HCT116 (cell line): Measurements from ENCODE around the gene ZBTB20. TPM values are rescaled to one million over a fixed set of nuclear protein-coding genes. Genes with fewer than 3 reads are reported as not detected.

ENCODE experiments used
- ATAC-seq: fragments of 200-7000 bp; cut with Tn5 transposase; 2 replicates; pipeline ENCODE4 v1.9.1; 2020; ENCODE audit warnings: mild to moderate bottlenecking, moderate library complexity
- BruUV-seq: library from RNA; stranded (reverse); fragments of 400-500 nt; replicated peaks from 2 replicates; lab custom pipeline; 2021; lab: Mats Ljungman, UMichigan
- CTCF ChIA-PET: fragments of 300-600 bp; sonication (Branson Sonifier 250); formaldehyde crosslinking; loops from one replicate; lab custom pipeline; 2021; ENCODE audit warnings: antibody characterized with exemption; lab: Charles Lee
- POLR2A ChIA-PET: fragments of 300-600, 350-600 bp; sonication (Branson Sonifier 250); formaldehyde crosslinking; loops from one replicate; lab custom pipeline; 2021; ENCODE audit warnings: antibody characterized with exemption; lab: Charles Lee
- RAD21 ChIA-PET, 2 experiments: fragments of 300-600 bp; sonication (Branson Sonifier 250); formaldehyde crosslinking; loops; one replicate each; lab custom pipeline; 2023; ENCODE audit warnings: low total read pairs in 2 of 2; ENCODE audit not compliant: uncharacterized antibody in 2 of 2, unreplicated experiment in 2 of 2, low non-redundant PET in 1 of 2; lab: Charles Lee
- DNase-seq: peaks from one replicate; pipeline ENCODE4 v3.0.0-alpha.2; 2010; ENCODE audit warnings: low read depth, low spot score
- H2AFZ ChIP-seq: fragments of 200-600 bp; shearing (Covaris generic), sonication (generic); 2 replicates; pipeline ENCODE4 v1.6.1; 2017; ENCODE audit warnings: low read depth, mixed run types, mixed read lengths, antibody characterized with exemption, low read length; ENCODE audit not compliant: poor library complexity, severe bottlenecking
- H3K27ac ChIP-seq: 2 replicates; pipeline ENCODE4 v1.5.1; 2012; ENCODE audit warnings: low read depth, low read length
- H3K27me3 ChIP-seq: fragments of 200-600 bp; sonication (generic); 2 replicates; pipeline ENCODE4 v1.6.1; 2016; ENCODE audit warnings: mixed run types, low read length, mixed read lengths; ENCODE audit not compliant: insufficient read depth
- H3K36me3 ChIP-seq, 2 experiments: fragments of 200-500 bp in 1 of 2; fragments of 200-600 bp in 1 of 2; sonication (Bioruptor generic) in 1 of 2; sonication (generic) in 1 of 2; 2 replicates each; pipeline versions ENCODE4 v1.5.1 to v1.6.1; 2014 to 2016; ENCODE audit warnings: low read length in 2 of 2, inconsistent platforms in 1 of 2, mixed read lengths in 1 of 2, mixed run types in 1 of 2; ENCODE audit not compliant: insufficient read depth in 2 of 2, control insufficient read depth in 1 of 2
- H3K4me1 ChIP-seq, 2 experiments: fragments of 200-600 bp in 1 of 2; sonication (generic) in 1 of 2; 2 replicates each; pipeline versions ENCODE4 v1.5.1 to v1.6.1; 2012 to 2017; ENCODE audit warnings: low read length in 2 of 2, inconsistent platforms in 1 of 2, mild to moderate bottlenecking in 1 of 2, mixed read lengths in 1 of 2, mixed run types in 1 of 2, moderate library complexity in 1 of 2; ENCODE audit not compliant: insufficient read depth in 2 of 2, control insufficient read depth in 1 of 2
- H3K4me2 ChIP-seq: fragments of 200-600 bp; sonication (generic); 2 replicates; pipeline ENCODE4 v1.6.1; 2017; ENCODE audit warnings: mixed run types, low read length, mixed read lengths
- H3K4me3 ChIP-seq, 2 experiments: fragments of 200-600 bp in 1 of 2; sonication (generic) in 1 of 2; replicated peaks in 1 of 2; 2 replicates each; pipeline ENCODE4 v1.5.1; 2011 to 2016; ENCODE audit warnings: low read length in 2 of 2, control low read depth in 1 of 2, low read depth in 1 of 2, mild to moderate bottlenecking in 1 of 2, mixed read lengths in 1 of 2, mixed run types in 1 of 2
- H3K79me2 ChIP-seq: fragments of 200-600 bp; sonication (generic); 2 replicates; pipeline ENCODE4 v1.6.1; 2017; ENCODE audit warnings: mild to moderate bottlenecking, mixed run types, low read length, moderate library complexity, mixed read lengths; ENCODE audit not compliant: insufficient read depth
- H3K9ac ChIP-seq: fragments of 200-600 bp; sonication (generic); 2 replicates; pipeline ENCODE4 v1.6.1; 2016; ENCODE audit warnings: low read length, mixed read lengths
- H3K9me2 ChIP-seq: fragments of 200-600 bp; sonication (generic), shearing (Covaris generic); 2 replicates; pipeline ENCODE4 v1.6.1; 2017; ENCODE audit warnings: mixed run types, mild to moderate bottlenecking, moderate library complexity; ENCODE audit not compliant: insufficient read depth
- H3K9me3 ChIP-seq, 2 experiments: fragments of 200-500 bp in 1 of 2; fragments of 200-600 bp in 1 of 2; sonication (Bioruptor generic) in 1 of 2; sonication (generic) in 1 of 2; 2 replicates each; pipeline ENCODE4 v1.6.1; 2014 to 2017; ENCODE audit warnings: low read length in 2 of 2, mixed read lengths in 2 of 2, inconsistent platforms in 1 of 2, low read depth in 1 of 2, mild to moderate bottlenecking in 1 of 2, mixed run types in 1 of 2, moderate library complexity in 1 of 2; ENCODE audit not compliant: control insufficient read depth in 1 of 2, insufficient read depth in 1 of 2
- H4K20me1 ChIP-seq: fragments of 200-600 bp; sonication (generic), shearing (Covaris generic); 2 replicates; pipeline ENCODE4 v1.6.1; 2017; ENCODE audit warnings: mixed run types, mild to moderate bottlenecking, moderate library complexity; ENCODE audit not compliant: insufficient read depth
- ATF3 ChIP-seq: IDR thresholded peaks from 2 replicates; pipeline ENCODE4 v1.6.1; 2012
- CBX3 ChIP-seq: IDR thresholded peaks from 2 replicates; pipeline ENCODE4 v1.6.1; 2012; ENCODE audit warnings: low read depth
- CEBPB ChIP-seq: IDR thresholded peaks from 2 replicates; pipeline ENCODE4 v1.6.1; 2012; ENCODE audit warnings: low read depth
- CTCF ChIP-seq, 3 experiments: fragments of 200-600 bp in 1 of 3; sonication (generic) in 1 of 3; IDR thresholded peaks in 2 of 3; conservative IDR thresholded peaks in 1 of 3; 2 replicates each; pipeline ENCODE4 v1.5.1; 2012 to 2017; ENCODE audit warnings: low read depth in 2 of 3, low read length in 2 of 3, antibody characterized with exemption in 1 of 3, borderline replicate concordance in 1 of 3, control low read depth in 1 of 3, mild to moderate bottlenecking in 1 of 3, mixed read lengths in 1 of 3, mixed run types in 1 of 3, moderate library complexity in 1 of 3; ENCODE audit not compliant: insufficient read depth in 1 of 3
- EGR1 ChIP-seq: IDR thresholded peaks from 2 replicates; pipeline ENCODE4 v1.6.1; 2012; ENCODE audit warnings: low read depth
- ELF1 ChIP-seq: IDR thresholded peaks from 2 replicates; pipeline ENCODE4 v1.6.1; 2012; ENCODE audit warnings: low read depth, borderline replicate concordance
- EZH2 ChIP-seq: fragments of 200-600 bp; sonication (generic); IDR thresholded peaks from 2 replicates; pipeline ENCODE4 v1.6.1; 2017; ENCODE audit warnings: antibody characterized with exemption, mixed run types
- EZH2phosphoT487 ChIP-seq: fragments of 200-600 bp; IDR thresholded peaks from 2 replicates; pipeline ENCODE4 v1.6.1; 2018; ENCODE audit warnings: antibody characterized with exemption, borderline replicate concordance
- JUND ChIP-seq: IDR thresholded peaks from 2 replicates; pipeline ENCODE4 v1.6.1; 2012
- MAX ChIP-seq: IDR thresholded peaks from 2 replicates; pipeline ENCODE4 v1.6.1; 2012
- POLR2AphosphoS5 ChIP-seq: IDR thresholded peaks from 2 replicates; pipeline ENCODE4 v1.6.1; 2011; ENCODE audit warnings: mild to moderate bottlenecking, low read depth, low read length, moderate library complexity
- RAD21 ChIP-seq: IDR thresholded peaks from 2 replicates; pipeline ENCODE4 v1.6.1; 2012; ENCODE audit warnings: low read depth, mild to moderate bottlenecking
- REST ChIP-seq: IDR thresholded peaks from 2 replicates; pipeline ENCODE4 v1.6.1; 2012; ENCODE audit warnings: low read depth
- SIN3A ChIP-seq: IDR thresholded peaks from 2 replicates; pipeline ENCODE4 v1.6.1; 2012; ENCODE audit warnings: low read depth
- SP1 ChIP-seq: IDR thresholded peaks from 2 replicates; pipeline ENCODE4 v1.6.1; 2012; ENCODE audit warnings: low read depth
- TCF7L2 ChIP-seq: IDR thresholded peaks from 2 replicates; pipeline ENCODE4 v1.7.0; 2011; ENCODE audit warnings: borderline replicate concordance, inconsistent platforms; ENCODE audit not compliant: insufficient read depth, insufficient read length; ENCODE audit errors: extremely low read depth
- YY1 ChIP-seq: IDR thresholded peaks from 2 replicates; pipeline ENCODE4 v1.6.1; 2011; ENCODE audit warnings: low read length, low read depth, moderate library complexity, mild to moderate bottlenecking; ENCODE audit not compliant: insufficient replicate concordance; ENCODE audit errors: extremely low read depth
- ZBTB33 ChIP-seq: IDR thresholded peaks from 2 replicates; pipeline ENCODE4 v1.6.1; 2011; ENCODE audit warnings: mild to moderate bottlenecking, low read length, moderate library complexity; ENCODE audit not compliant: insufficient replicate concordance; ENCODE audit errors: extremely low read depth
- ZFX ChIP-seq: fragments of 450-650 bp; IDR thresholded peaks from 2 replicates; pipeline ENCODE4 v1.6.1; 2017
- intact Hi-C: fragments of 100-400 bp; cut with micrococcal nuclease; formaldehyde crosslinking; loops from 2 replicates; pipeline ENCODE4 v1.10.0; 2022
- total RNA-seq: library from RNA; stranded (reverse); gene quantifications from one replicate; pipeline ENCODE4 v1.2.1, GENCODE V29; 2021; ENCODE audit not compliant: unreplicated experiment

ZBTB20 gene
- total RNA-seq, 1 experiment from 2014 or later, result 42.1 TPM

- no peak overlapping the region for H3K4me2 ChIP-seq
- ChIA-PET RAD21 (no interaction called here), CTCF (no interaction called here), POLR2A (no interaction called here)
- TF ChIP-seq SP1 (no peak), POLR2AphosphoS5 (no peak), ZFX (no peak), CBX3 (no peak), CEBPB (no peak), ATF3 (no peak), YY1 (no peak), EGR1 (no peak), CTCF (IDR thresholded peaks at IDR 0.05 in 2 of 3, conservative IDR thresholded peaks at IDR 0.05 in 1 of 3; ENCODE audit: borderline replicate concordance in 1 of 3, insufficient read depth in 1 of 3, low read depth in 2 of 3, low read length in 2 of 3) (no peak), EZH2 (no peak), TCF7L2 (no peak), RAD21 (no peak), ZBTB33 (no peak), MAX (no peak), EZH2phosphoT487 (no peak), REST (no peak), JUND (no peak), ELF1 (no peak), SIN3A (no peak)
- TF ChIP-seq, all 23 proteins: peak for 0
- ATAC-seq (no peak), DNase-seq (no peak)
- no peak overlapping the region for H3K4me3 ChIP-seq
- H3K27me3 ChIP-seq, result no peaks in the 10 kb centered on the region
- BruUV-seq, result no TSS peak
- H3K9me3 ChIP-seq, result no peaks in the 10 kb centered on the region
- no peak overlapping the region for H3K9ac ChIP-seq
- no peaks in the 10 kb centered on the region for H3K79me2 ChIP-seq
- H3K9me2 ChIP-seq, result no peaks in the 10 kb centered on the region
- H3K4me1 ChIP-seq, result peaks cover 8 to 24% of the 10 kb centered on the region in 2 experiments; a peak in 3 of 4 replicates
- H2AFZ ChIP-seq, result no peak overlapping the region
- no peaks in the 10 kb centered on the region for H3K36me3 ChIP-seq
- no peaks in the 10 kb centered on the region for H4K20me1 ChIP-seq
- no peak overlapping the region for H3K27ac ChIP-seq
- intact Hi-C loops, result no loop called here
Measured at GRCh38 chr3:115068799-115069198, 78.3 kb downstream of the ZBTB20 start.
